Lower leg skin (tissue), 3 donors: ENCODE results near the gene TMEM132A.

ENCODE experiments used
- CTCF ChIP-seq, 3 donors: fragments of 450-650 bp; IDR thresholded peaks; one replicate each; pipeline ENCODE4 v1.5.1; 2016; ENCODE audit warnings: antibody characterized with exemption in 3 of 3, mild to moderate bottlenecking in 3 of 3, moderate library complexity in 2 of 3
- POLR2A ChIP-seq, 2 donors: fragments of 450-650 bp; IDR thresholded peaks; one replicate each; pipeline ENCODE4 v1.6.1; 2016 to 2017; ENCODE audit warnings: antibody characterized with exemption in 2 of 2, mild to moderate bottlenecking in 1 of 2, moderate library complexity in 1 of 2

- TF ChIP-seq POLR2A (IDR thresholded peaks at IDR 0.05), result no peak
- TF ChIP-seq CTCF (IDR thresholded peaks at IDR 0.05), result no peak
These were observed 60.4 kb downstream of the TMEM132A start for GRCh38 chr11:60984636-60985035.
